HG03469 (cell line): ENCODE data around the gene SMCR8.
"Not testable (repeated sequence)": the region's sequence is repeated elsewhere in the genome, so short reads cannot be mapped to it uniquely, and the experiment has no call there.

ENCODE experiments used
- ATAC-seq: cut with Tn5 transposase; IDR thresholded peaks from one replicate; pipeline ENCODE4 v1.9.1; 2021; ENCODE audit warnings: mild to moderate bottlenecking, moderate library complexity, moderate number of reproducible peaks; ENCODE audit not compliant: unreplicated experiment

Gene SMCR8

DNA sequence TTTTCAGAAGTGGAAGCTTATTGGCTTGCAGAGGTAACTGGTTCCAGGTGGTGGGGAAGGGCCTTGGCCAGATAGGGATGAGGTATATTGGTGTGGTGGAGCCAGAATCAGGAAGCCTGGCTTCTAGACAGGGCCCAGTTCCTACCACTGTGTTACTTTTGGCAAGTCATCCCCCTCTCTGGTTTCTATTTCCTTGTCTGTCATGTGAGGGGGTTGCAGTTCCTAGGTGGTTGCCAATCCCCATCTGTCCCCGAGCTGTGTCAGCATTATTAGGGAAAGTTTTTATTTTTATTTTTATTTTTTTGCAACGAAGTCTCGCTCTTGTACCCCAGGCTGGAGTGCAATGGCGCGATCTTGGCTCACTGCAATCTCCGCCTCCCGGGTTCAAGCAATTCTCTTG is 3.0 kb downstream of the SMCR8 start:
- ATAC-seq = no peak

DNA sequence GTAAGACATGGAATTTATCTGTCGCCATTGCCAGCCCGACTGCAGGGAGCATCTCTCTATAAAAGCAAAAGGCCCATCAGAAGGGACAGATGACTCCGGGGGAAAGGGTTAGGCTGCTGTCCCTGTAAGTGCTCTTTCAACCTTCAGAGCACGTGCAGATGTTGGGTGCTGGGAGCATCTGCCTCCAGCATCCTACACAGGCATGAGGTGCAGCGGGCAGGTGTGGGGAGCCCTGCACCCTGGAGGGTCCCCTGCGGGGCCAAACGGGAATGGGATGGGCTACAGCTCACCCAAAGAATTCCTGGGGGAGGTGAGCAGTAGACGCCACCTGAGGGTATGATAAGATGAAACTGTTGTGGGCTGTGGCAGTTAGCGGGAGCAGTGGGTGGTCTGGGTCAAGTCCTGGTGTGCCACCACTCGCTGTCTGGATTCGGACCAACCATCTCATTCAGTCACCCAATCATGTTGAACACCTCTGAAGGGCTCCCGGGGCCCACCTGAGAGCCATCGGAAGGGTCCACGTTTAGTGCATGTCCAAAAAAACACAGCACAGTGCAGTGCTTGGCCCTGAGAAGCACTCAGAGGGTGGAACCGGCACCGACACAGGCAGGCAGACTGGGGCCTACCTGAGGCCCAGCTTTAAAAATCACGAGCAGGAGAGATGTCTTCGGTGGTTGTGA is 3.8 kb downstream of the SMCR8 start:
- no peak for ATAC-seq

DNA sequence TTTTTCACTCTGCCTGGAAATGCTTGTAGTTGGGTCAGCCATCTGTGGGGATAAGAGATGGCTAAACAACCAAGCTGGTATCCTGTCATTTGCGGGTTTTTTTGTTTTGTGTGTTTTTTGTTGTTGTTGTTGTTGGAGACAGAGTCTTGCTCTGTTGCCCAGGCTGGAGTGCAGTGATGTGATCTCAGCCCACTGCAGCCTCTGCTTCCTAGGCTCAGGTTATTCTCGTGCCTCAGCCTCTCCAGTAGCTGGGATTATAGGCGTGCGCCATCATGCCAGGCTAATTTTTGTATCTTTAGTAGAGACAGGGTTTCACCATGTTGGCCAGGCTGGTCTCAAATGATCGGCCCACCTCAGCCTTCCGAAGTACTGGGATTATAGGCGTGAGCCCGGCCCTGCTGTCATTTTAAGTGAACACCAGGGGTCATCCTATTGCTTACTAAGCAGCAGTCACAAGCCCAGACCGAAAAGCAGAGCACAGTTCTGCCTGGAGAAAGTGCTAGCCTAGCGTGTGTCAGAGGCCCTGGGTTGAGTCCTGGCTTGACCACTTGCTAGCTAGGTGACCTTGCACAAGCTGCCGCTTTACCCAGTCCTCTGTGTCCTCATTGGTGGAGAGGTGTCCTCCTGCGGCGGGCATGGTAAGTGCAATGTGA is 4.6 kb downstream of the SMCR8 start:
- no peak for ATAC-seq

DNA sequence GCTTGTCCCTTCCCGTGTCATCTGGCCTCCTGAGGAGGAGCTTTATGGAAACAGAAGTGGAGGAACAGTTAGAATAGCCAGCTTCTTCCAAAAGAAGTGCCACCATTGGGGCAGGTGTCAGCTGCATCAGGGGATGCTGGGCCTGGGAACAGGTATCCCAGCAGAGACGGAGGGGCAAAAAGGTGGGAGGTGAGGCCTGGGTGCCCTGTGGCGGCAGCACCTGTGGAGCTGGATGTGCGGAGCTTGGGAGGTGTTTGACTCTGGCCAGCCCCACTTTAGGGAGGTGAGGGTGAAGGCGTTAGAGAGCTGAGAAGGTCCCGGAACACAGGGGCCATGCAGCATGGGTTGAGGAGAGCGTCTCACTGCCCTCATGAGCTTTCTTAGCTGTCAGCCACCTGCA is 5.2 kb downstream of the SMCR8 start:
- ATAC-seq = no peak

DNA sequence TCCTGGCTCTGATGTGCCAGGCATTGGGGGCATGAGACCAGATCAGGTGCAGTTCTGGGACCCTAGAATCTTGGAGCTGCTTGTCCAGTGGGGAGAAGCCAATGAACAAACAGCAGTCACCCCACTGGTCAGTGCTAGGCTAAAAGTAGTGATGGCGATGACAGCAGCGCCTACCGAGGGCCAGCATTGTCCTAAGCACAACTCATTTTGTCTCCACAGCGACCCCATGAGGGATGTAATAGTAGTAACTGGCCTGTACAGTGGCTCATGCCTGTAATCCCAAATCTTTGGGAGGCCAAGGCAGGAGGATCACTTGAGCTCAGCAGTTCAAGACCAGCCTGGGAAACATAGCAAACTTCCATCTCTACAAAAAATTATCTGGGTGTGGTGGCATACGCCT is 6.2 kb downstream of the SMCR8 start:
- no peak for ATAC-seq

GRCh38 chr17:18322522-18322921 is 7.4 kb downstream of the SMCR8 start:
- no peak for ATAC-seq

- ATAC-seq = no peak
Measured at GRCh38 chr17:18323007-18323406, 7.9 kb downstream of the SMCR8 start.

- no peak for ATAC-seq
Measured at GRCh38 chr17:18323507-18324139, 8.5 kb downstream of the SMCR8 start.

DNA sequence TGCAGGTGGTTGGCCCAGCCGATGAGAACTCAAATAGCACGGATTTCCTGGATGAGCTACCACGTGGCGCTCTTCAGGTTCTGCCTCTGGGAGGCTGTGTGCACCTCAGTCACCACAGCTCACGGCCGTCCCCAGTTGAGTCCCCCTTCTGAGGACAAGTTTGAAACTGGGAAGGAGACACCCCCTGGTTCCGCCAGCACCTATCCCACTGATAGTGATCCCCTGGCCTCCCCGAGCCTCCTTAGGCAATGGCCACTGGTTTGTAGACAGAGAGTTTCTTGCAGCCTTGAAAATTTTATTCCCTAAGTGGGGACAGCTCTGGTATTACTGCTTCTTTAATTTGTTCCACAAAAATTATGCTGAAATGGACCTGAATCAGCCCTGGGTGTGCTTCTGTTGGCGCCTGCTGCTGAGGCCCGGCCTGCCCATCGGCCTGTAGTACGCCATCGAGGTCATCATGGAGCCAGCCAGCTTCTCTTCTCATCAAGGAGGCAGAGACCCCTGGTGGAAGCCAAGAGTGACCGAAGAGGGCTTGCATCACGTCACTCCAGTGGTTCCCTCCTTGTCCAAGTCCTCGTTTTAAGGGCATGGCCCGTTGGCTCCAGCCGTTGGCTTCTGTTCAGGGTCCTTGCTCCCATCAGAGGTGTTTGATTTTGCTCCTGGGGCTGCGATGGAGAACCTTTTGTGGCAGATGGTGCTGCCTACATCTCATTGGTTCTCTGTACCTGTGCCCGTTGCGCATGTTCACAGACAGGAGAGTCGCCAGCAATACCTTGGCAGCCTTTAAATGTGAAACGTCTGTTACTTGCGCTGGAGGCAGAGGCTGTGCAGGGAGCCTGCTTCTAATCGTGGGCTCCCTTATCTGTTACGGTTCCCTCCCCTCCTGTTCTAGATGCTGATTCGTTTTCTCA is 9.3 kb downstream of the SMCR8 start:
- ATAC-seq = no peak

DNA sequence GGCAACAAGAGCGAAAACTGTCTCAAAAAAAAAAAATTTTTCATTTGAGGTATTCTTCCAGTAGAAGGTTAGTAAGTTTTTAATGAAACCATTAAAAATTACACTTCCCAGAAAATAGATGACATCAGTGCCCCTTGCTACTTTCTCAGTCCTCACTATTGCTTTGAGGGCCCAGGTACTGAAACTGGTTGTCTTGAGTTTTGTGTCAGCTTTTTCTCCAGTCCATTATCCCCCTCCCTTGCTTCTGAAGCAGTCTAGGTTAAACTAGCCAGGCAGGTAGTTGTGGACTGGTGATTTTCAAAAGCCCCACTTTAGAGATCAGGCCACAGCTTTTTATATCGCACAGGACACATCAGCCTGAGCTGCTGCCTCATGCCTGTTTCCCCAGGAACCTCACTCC is 10.9 kb downstream of the SMCR8 start:
- ATAC-seq = no peak

GRCh38 chr17:18326572-18326971 is 11.5 kb downstream of the SMCR8 start:
- no peak for ATAC-seq

GRCh38 chr17:18327093-18327492 is 12.0 kb downstream of the SMCR8 start:
- ATAC-seq = no peak

- no peak for ATAC-seq
Measured at GRCh38 chr17:18327556-18327955, 12.5 kb downstream of the SMCR8 start.

GRCh38 chr17:18328643-18329204 is 13.6 kb downstream of the SMCR8 start:
- no peak for ATAC-seq

DNA sequence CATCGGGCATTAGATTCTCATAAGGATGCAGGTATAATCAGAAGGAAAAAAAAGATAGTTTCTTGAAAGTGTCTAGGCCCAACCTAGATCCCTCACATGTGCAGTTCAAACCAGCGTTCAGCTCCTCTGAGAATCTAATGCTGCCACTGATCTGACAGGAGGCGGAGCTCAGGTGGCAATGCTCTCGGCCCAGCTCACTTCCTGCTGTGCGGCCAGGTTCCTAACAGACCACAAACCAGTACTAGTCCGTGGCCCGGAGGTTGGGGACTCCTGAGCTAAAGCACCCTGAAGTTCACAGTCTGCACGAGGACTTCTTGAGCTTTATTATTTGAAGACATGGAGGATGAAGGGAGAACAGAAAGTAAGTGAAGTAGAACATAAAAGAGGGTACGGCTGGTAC is 16.8 kb downstream of the SMCR8 start:
- ATAC-seq = no peak

DNA sequence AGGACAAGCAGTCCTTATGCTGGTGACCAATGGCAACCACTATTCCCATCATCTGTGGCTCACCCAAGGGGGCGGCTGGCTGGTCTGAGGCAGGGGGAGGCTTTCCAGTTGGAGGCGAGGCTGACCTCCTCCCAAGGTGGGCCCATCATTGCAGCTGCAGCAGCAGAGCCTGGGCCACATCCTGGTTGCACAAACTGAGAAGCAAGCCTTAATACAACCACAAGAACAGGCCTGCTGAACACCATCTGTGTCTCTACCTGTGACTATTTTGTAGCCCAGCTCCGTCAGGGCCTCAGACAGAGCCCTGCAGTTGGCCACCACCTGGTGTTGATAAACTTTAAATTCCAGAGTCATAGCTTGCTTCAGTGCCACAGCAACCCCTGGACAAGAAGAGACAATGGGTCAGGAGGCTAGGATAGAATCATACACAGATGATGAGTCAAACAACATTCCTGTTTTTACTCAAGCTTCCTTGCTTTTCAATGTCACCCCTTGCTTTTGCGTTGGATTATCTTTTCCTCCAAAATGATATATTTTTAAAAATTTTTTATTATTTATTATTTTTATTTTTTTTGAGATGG is 17.9 kb downstream of the SMCR8 start:
- ATAC-seq = no peak

GRCh38 chr17:18338158-18338557 is 23.1 kb downstream of the SMCR8 start:
- not testable (repeated sequence) for ATAC-seq

DNA sequence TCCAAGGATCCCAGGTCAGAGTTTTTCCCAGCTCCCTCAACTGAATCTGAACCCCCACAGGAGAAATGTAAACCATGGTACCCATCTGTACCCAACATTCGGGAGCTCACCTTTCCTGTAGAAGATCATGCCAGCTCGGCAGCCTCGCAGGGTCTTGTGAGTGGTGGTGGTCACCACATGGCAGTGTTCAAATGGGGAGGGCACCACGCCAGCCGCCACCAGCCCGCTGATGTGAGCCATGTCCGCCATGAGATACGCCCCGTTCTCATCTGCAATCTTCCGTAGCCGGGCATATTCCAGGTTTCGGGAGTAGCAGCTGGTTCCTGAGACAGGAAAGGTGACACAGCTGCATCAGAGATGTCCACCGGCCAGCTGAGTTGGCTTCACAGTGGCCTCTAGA is 24.8 kb downstream of the SMCR8 start:
- no peak for ATAC-seq

DNA sequence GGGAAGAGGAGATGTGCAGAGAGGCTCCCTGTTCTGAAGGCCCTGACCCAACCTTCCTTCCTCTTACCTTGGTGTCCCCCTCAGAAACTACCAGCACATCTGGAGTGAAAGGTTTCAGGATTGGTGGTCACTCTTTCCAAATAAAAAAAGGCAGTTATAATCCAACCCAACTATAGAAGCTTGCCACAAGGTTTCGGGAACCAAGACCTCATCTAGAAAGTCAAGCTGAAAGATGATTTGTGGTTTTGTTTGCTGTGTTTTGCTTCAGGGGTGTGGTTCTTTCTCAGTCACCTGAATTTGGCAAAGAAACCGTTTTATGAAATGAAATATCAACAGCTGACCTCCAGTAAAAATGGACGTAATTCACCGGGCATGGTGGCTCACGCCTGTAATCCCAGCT is 28.9 kb downstream of the SMCR8 start:
- ATAC-seq = no peak

GRCh38 chr17:18353541-18353940 is 38.4 kb downstream of the SMCR8 start:
- no peak for ATAC-seq

- no peak for ATAC-seq
Measured at GRCh38 chr17:18356624-18357023, 41.5 kb downstream of the SMCR8 start.
